Activated CD4-positive, alpha-beta T cell treated with anti-CD3 and anti-CD28 coated beads for 4 hours (primary cell): ENCODE results near the gene ENPP1.
A peak's percentile ranks its signal among the peaks of the same experiment; 100 is the strongest.
"Not testable (repeated sequence)": the region's sequence is repeated elsewhere in the genome, so short reads cannot be mapped to it uniquely, and the experiment has no call there.

Source experiments
- DNase-seq, 2 donors: peaks; one replicate each; pipeline ENCODE4 v3.0.0-alpha.2; 2020

Gene ENPP1

DNA sequence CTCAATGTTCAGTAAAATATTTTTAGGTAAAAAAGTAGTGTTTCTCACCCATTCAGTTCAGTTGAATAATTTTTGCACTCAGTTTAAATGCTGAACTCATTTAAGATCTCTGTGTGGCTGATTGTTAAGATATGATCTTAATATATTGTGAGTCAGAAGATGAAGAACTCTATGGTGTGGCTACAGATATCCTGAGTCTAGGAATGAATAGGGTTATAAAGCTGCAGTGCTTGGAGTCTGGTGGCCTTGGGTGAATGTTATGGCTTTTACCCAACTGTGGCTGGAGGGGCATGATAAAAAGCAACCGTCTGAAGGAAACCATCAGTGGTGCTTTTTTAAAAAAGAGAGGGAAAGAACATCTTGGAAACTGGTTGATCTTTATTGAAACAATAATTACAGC is 77.4 kb downstream of the ENPP1 start:
- DNase-seq: no peak

DNA sequence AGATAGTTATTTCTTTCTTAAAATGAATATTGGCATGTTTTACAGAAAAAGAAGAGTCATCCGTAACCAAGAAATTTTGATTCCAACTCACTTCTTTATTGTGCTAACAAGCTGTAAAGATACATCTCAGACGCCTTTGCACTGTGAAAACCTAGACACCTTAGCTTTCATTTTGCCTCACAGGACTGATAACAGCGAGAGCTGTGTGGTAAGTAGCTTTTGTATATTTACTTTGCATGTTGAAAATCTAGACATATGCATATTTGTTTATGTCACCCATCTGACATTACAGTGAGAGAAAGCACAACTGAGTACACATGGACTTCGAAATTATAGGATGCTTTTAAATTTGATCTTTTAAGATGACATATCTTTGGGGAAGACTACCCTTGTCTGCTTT is 78.7 kb downstream of the ENPP1 start:
- no peak for DNase-seq

DNA sequence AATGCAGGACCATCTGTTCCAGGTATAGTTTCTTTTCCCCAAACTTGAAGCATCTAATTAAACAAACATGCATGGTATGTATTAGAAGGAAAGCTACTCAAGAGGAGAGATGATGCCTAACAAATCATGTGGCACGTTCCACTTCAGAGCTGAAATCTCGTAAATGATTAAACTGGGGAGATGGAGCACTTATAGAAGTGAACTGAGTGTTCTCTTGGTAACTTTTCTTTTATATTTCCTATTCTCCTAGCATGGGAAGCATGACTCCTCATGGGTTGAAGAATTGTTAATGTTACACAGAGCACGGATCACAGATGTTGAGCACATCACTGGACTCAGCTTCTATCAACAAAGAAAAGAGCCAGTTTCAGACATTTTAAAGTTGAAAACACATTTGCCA is 82.3 kb downstream of the ENPP1 start:
- no peak for DNase-seq

DNA sequence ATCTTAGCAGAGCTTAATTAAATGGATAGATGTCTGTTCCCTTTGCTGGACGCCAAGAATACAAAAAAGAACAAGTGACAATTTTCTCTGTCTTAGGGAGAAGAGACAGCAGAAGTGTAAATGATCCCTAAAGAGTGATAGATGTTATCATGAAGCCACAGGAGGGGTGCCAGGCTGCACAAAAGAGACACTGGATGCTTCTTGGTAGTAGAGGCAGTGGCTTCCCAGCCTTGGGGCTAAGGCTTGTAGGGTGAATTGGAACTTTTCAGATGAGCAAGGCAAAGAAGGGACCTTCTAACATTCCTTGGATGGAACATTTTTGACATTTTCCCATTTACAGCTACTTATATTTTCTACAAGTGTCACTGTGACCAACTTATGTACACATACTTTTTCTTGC is 85.4 kb downstream of the ENPP1 start:
- DNase-seq: no peak

DNA sequence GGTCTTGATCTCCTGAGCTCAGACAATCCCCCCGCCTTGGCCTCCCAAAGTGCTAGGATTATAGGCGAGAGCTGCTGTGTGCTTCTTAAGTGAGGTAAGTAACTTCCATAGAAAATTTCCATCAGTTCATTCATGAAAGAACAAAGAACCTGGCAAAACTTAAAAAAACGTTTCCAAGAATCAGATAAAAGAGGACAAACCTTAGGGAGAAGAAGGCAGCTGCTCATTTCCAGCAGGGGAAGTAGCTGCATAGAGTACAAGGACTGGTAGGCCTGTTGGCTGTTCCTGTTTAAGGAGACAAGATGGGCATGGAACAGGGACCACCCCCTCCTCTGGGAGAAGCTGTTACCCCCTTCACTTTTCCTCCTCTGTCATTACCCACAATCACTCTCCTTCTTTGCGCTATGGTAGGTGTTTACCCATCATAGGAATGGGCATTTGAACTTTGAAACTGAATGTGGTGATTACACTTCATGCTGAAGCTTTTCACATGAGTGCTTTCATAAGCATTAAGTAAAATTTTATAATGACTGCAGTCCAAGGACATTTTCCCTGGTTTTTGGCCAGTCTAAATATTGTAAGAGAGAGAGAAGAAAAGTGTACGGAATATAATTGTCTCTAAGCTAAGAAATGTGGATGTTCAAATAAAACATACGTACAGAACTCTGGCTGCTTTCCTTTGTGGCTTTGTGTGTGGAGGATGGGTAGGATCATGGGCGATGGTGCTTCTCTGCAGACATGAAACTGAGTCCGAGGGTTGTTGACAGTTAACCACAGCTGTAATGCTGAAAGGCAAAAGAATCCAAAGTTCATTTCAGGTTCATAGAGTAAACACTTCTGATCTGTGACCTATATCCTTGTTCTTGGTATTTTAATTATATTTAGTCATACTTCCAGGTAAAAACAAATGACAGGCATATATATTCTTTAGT is 86.9 kb downstream of the ENPP1 start:
- no peak for DNase-seq

DNA sequence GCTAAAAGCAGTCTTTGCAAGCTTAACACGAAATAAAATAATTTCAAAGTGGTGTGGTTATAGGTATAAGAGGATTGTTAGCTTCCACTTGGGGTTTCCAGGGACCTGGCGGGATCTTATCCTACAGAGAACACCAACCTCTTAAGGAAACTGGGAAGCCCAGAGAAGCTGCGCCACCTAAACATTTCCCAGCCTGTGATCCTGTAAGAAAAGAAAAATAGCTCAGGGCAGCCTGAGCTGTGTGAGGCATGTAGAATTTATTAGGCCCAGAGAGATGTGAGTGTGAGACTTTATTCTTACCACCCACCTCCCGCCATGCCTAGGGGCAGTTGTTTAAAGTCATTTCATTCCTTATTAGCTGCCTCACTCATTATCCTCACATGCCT is 89.2 kb downstream of the ENPP1 start:
- no peak for DNase-seq

DNA sequence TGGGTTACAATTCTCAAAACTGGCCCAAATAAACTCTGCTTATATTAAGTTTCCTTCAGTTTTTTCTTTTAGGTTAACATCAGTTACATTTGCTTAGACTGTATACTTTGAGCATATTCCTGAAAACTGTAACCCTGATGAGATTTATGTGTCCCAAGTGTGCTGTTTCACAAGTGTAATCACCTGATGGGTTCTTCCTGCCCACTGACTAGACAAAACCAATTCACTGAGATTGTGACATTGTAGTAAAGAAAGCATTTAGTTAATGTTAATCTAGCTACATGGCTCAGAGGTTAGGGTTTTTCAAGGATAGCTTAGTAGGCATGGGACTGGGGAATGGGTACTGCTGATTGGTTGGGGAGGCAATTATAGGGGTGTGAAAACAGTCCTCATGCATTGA is 89.8 kb downstream of the ENPP1 start:
- no peak for DNase-seq

DNA sequence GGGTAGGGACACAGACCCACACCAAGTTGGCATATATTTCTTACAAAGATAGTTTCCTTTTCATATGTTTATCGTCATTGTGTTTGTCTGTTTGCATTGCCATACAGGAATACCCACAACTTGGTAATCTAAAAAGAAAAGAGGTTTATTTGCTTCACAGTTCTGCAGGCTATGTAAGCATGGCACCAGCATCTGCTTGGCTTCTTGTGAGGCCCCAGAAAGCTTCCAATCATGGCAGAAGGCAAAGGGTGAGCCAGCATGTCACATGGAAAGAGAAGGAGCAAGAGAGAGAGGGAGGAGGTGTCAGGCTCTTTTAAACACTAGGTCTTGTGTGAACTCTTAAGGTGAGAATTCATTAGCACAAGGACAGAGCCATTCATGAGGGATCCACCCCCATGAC is 90.9 kb downstream of the ENPP1 start:
- no peak for DNase-seq

DNA sequence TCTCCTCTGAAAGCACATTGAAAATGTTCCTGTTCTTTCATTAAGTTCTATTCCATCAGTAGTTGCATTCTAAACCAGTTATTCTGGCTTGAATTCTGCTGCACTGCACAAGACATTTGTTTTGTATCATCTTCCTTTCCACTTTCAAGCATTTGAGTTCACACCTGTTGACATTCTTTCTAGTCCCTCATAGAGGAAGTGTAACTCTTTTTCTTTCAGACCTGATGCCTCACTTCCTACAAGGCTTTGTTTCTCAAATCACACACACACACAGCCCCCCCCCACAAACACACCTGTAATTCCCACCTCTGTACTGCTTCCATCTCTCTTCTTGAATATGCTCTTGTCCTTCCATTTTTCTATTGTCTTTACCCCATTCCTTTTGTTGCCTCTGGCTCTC is 92.4 kb downstream of the ENPP1 start:
- no peak for DNase-seq

DNA sequence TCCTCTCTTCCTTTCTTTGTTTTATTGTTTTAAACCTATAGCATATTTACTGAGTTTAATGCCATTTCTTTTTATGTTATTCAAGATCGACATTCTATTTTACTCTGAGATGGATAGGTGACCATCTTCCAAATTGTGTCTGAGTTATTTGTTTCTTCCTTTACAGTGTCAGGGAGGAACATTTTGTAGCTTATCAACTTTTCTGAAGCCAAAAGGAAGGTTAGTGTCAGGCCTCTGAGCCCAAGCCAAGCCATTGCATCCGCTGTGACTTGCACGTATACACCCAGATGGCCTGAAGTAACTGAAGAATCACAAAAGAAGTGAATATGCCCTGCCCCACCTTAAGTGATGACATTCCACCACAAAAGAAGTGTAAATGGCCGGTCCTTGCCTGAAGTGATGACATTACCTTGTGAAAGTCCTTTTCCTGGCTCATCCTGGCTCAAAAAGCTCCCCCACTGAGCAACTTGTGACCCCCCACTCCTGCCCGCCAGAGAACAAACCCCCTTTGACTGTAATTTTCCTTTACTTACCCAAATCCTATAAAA is 93.6 kb downstream of the ENPP1 start:
- DNase-seq: not testable (repeated sequence)

DNA sequence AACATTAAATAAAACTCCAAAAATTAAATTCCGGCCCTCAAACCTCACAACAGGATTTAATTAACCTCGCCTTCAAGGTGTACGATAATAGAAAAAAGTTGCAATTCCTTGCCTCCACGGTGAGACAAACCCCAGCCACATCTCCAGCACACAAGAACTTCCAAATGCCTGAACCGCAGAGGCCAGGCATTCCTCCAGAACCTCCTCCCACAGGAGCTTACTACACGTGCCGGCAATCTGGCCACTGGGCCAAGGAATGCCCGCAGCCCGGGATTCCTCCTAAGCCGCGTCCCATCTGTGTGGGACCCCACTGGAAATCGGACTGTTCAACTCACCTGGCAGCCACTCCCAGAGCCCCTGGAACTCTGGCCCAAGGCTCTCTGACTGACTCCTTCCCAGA is 95.9 kb downstream of the ENPP1 start:
- DNase-seq: not testable (repeated sequence)

DNA sequence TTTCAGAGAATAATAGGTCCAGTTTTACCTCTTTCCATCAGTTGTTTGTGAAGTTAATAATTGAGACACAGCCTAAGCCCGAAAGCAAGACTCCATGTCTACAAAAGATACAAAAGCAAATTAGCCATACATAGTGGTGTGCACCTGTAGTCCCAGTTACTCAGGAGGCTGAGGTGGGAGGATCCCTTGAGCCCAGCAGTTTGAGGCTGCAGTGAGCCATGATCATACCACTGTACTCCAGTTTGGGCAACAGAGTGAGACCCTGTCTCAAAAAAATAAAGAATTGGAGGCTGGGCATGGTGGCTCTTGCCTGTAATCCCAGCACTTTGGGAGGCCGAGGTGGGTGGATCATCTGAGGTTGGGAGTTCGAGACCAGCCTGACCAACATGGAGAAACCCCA is 101.0 kb downstream of the ENPP1 start:
- DNase-seq: not testable (repeated sequence)

DNA sequence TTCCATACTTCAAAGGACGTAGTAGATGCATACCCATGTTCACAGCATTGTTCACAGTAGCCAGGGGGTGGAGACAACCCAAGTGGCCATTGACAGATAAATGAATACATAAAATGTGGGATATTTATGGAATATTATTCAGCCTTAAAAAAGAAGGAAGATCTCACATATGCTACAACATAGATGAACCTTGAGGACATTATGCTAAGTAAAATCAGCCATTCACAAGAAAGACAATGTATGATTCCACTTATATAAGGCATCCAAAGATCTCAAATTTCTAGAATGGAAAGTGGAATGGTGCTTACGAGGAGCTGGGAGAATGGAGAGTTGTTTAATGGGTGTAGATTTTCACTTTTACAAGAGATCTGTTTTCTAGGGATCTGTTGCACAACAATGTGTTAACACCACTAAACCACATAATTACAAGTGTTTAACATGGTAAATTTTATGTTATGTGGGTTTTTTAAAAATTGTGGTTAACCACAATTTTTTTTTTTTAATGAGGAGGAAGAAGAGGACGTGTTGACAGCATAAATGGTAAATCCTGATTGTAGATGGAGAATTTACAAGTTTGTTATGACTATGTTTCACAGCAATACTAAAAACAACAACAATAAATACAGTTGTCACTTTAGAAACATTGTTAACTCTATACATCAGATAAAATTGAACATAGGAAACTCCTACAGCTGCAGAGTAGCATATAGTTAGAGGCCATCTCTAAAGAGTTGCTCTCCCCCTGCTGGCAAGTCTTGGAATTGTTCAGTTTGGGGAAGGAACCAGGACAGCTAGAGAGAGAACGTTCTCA is 101.8 kb downstream of the ENPP1 start:
- peak; percentile 50 to 76 for DNase-seq

DNA sequence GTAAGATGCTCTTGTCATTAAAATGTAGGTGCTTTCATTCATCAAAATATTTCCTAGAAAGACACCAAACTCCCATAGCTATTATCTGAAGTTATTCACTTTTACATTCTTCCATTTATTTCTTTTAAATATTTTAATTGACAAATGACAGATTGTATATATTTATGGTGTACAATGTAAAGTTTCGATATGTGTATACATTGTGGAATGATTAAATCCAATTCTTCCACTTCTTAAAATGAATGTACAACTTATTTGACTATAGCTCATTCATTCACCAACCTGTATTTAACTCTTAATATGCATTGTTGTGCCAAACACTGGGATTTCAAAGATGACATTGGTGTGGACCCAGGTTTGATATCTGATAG is 102.4 kb downstream of the ENPP1 start:
- no peak for DNase-seq

DNA sequence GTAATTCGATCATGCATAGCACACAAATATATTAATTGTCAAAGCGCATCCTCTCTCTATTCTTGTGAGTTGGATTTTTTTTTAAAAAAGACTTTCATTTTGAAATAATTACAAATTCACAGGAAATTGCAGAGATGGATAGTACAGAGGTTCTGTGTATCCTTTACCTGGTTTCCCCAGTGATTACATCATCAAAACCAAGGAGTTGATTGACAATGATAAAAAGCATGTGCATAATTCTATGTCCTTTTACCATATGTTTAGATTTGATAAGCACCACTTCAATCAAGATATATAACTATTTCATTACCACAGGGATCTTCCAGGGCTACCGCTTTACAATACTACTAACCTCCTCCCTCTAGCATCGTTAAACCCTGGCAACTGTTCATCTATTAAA is 103.1 kb downstream of the ENPP1 start:
- DNase-seq: no peak

DNA sequence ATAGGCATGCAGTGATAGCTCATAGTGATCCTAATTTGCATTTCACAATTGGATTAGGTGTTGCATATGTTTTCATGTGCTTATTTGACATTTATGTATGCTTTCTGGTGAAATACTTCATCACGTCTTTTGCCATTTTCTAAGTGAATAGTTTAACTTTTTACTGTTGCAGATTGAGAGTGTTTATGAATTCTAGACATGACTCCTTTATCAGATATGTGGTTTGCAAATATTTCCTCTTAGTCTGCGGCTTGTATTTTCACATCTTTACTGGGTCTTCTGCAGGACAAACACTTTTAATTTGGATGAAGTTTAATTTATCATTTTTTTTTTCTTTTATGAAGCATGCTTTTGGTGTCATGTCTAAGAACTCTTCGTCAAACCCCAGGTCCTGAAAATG is 104.1 kb downstream of the ENPP1 start:
- no peak for DNase-seq

DNA sequence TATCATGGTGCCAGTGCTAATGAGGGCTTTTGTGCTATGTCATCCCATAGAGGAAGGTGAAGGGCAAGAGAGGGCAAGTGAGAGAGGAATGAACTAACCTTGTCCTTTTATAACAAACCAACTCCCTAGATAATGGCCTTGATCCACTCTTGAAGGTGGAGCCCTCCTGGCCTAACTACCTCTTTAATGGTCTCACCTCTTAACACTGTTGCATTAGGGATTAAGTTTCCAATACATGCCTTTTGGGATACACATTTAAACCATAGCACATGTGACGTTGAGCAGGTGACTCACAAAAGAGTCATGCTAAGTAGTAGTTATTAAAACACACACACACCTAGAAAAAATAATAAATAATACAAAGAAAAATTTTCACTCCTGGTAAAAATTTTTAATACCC is 106.4 kb downstream of the ENPP1 start:
- DNase-seq: no peak

DNA sequence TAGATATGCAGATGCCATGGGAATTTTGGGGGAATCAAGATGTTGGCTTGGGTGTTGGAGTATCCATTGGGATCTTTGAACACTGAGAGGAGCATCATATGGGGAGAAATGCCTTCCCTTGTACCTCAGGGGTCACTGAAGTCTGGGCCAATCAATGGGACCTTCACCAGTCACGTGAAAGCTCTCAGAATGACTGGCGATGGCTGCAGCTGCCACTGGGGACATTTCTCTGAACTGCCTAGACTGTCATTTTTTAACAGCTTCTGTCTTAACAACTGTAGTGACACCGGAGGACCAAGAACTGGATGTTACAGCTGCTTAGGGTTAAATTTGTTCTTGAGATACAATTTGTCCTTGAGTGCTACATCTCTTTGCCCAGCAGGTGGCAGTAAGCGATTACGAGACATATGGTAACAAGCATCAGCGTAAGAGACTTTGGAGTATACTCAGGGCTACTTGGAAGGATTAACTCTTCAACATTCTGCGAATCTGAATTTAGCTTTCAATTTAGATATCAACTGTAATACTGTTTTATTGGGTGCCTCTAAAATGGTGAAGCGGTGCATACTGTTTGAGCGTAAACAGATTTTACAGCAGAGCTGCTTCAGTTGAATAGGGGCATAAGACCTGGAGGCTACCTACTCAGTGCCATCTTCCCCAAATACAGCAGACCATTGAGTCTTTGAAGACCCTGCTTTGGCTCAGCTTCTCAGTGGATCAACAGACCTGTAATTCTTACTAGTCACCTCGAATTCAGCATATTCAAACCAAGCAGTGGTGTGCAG is 107.3 kb downstream of the ENPP1 start:
- DNase-seq: peak; percentile 38 to 47

DNA sequence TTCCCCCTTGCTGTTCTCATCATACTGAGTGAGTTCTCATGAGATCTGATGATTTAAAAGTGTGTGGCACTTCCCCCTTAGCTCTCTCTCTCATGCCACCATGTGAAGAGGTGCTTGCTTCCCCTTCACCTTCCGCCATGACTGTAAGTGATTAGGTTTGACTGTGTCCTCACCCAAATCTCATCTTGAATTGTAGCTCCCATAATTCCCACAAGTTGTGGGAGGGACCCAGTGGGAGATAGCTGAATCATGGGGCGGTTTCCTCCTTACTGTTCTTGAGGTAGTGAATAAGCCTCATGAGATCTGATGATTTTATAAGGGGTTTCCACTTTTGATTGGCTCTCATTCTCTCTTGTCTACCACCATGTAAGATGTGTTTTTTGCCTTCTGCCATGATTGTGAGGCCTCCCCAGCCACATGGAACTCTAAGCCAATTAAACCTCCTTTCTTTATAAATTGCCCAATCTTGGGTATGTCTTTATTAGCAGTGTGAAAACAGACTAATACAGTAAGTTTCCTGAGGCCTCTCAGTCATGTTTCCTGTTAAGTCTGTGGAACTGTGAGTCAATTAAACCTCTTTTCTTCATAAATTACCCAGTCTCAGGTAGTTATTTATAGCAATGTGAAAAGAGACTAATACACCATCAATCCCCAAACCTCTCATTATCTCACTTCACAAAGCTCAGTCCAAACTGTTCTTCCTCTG is 108.4 kb downstream of the ENPP1 start:
- not testable (repeated sequence) for DNase-seq

DNA sequence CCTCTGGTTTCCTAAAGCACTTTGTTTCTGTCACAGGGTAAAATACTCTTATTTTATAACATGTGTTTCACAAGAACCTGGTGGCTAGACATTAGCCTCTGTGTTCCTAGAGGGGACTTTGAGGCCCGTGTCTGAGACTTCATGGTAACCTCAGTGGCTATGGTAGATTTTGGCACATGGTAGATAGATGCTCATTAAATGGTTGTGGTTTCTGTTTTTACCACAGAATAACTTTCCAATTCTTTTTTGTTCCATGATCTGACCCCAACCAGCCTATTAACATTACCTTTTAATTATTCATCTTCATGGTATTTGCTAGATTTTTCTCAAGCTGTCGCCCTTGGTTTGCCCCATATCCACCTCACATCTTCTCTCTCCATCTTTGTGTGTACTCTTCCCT is 109.0 kb downstream of the ENPP1 start:
- no peak for DNase-seq

DNA sequence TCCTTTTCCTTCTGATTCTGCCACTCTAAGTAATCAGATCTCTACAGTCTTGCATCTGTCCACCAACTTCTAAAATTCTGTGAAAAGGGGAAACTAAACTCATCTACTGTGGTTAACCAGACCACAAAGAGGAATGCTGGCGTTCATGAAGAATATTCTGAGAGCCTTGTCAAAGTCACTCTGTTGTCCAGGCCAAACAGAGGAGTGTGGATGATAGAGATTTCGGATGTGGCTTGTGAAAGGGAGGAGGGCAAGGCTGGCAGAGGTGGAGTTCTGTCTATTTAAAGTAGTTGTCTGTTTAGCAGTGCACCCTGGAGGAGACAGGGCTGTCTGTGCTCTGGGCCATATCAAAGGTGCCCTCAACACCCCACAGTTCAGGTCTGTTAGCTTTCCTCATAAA is 109.5 kb downstream of the ENPP1 start:
- no peak for DNase-seq
